Erythroblast (primary cell): ENCODE measurements around the gene COX11.

Source experiments
- GATA1 ChIP-seq: IDR thresholded peaks from 2 replicates; pipeline ENCODE4 v1.6.1; 2011; ENCODE audit warnings: low read depth, mild to moderate bottlenecking, control low read depth, low read length, moderate library complexity
- POLR2A ChIP-seq: IDR thresholded peaks from 2 replicates; pipeline ENCODE4 v1.6.1; 2011; ENCODE audit warnings: mild to moderate bottlenecking, low read length

DNA sequence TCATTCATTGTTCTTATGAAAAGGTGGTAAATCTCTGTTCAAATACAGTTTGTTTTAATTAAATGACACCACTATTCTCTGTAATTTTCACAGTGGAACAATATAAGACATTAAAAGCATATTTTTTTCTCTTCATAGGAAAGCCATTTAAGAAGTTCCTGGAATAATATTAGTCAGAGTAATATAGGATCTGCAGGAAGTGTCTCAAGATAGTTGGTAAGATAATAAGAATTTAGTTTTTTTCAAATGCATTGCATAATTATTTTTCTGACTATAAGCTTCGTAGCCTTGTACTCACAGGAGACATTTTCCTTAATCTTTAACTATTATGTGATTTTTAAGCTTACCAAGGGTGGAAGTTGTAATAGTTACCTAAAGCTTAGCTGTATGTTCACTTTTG is 17.0 kb upstream of the COX11 start:
- TF ChIP-seq POLR2A (no peak), GATA1 (no peak)
